DMS53 (cell line): ENCODE results near the gene DMD.

Experiments used
- DNase-seq: peaks from one replicate; lab custom pipeline; 2025; lab: John Stamatoyannopoulos, UW

The DMD gene

GRCh38 chrX:31854716-31855115 lies 1356.6 kb downstream of the DMD start:
- no peak for DNase-seq

- DNase-seq: no peak
Observed at GRCh38 chrX:31851761-31852160, 1359.6 kb downstream of the DMD start.

GRCh38 chrX:31847773-31848172 lies 1363.6 kb downstream of the DMD start:
- DNase-seq: no peak

- DNase-seq: peak; percentile 2
Observed at GRCh38 chrX:31845003-31845402, 1366.3 kb downstream of the DMD start.

- no peak for DNase-seq
Observed at GRCh38 chrX:31838617-31839016, 1372.7 kb downstream of the DMD start.

- no peak for DNase-seq
Observed at GRCh38 chrX:31837445-31838049, 1373.8 kb downstream of the DMD start.

- DNase-seq: no peak
Observed at GRCh38 chrX:31836479-31836878, 1374.9 kb downstream of the DMD start.

GRCh38 chrX:31832263-31832662 lies 1379.1 kb downstream of the DMD start:
- DNase-seq: peak; percentile 14

GRCh38 chrX:31820430-31821210 lies 1390.7 kb downstream of the DMD start:
- no peak for DNase-seq

GRCh38 chrX:31819455-31819854 lies 1391.9 kb downstream of the DMD start:
- DNase-seq: no peak

GRCh38 chrX:31811106-31811505 lies 1400.2 kb downstream of the DMD start:
- no peak for DNase-seq

GRCh38 chrX:31808357-31808756 lies 1403.0 kb downstream of the DMD start:
- no peak for DNase-seq

GRCh38 chrX:31807165-31807564 lies 1404.2 kb downstream of the DMD start:
- DNase-seq: no peak

GRCh38 chrX:31805781-31806180 lies 1405.6 kb downstream of the DMD start:
- DNase-seq: no peak

- DNase-seq: no peak
Observed at GRCh38 chrX:31800219-31800618, 1411.1 kb downstream of the DMD start.

GRCh38 chrX:31796624-31797023 lies 1414.7 kb downstream of the DMD start:
- no peak for DNase-seq

GRCh38 chrX:31747411-31747810 lies 1463.9 kb downstream of the DMD start:
- DNase-seq: no peak

GRCh38 chrX:31743004-31743403 lies 1468.3 kb downstream of the DMD start:
- DNase-seq: no peak

- peak; percentile 29 for DNase-seq
Observed at GRCh38 chrX:31717474-31717873, 1493.9 kb downstream of the DMD start.

GRCh38 chrX:31715675-31716074 lies 1495.7 kb downstream of the DMD start:
- DNase-seq: peak; percentile 77

GRCh38 chrX:31714797-31715196 lies 1496.6 kb downstream of the DMD start:
- DNase-seq: peak; percentile 3

GRCh38 chrX:31713120-31713519 lies 1498.2 kb downstream of the DMD start:
- DNase-seq: no peak

GRCh38 chrX:31711166-31711565 lies 1500.2 kb downstream of the DMD start:
- DNase-seq: no peak

- DNase-seq: no peak
Observed at GRCh38 chrX:31708116-31708515, 1503.2 kb downstream of the DMD start.
